Right lobe of liver (tissue), 4 donors: ENCODE data around the gene SLC7A8.
"Not testable (repeated sequence)": the region's sequence is repeated elsewhere in the genome, so short reads cannot be mapped to it uniquely, and the experiment has no call there.

ENCODE experiments used
- POLR2A ChIP-seq: fragments of 450-650 bp; IDR thresholded peaks from one replicate; pipeline ENCODE4 v1.6.1; 2017; ENCODE audit warnings: antibody characterized with exemption, mild to moderate bottlenecking
- TF ChIP-seq, protein P1 (sequence below), 4 donors: fragments of 200-600 bp in 3 of 4; fragments of 450-650 bp in 1 of 4; IDR thresholded peaks; one replicate each; pipeline versions ENCODE4 v1.5.1 to v1.8.0; 2016 to 2022; ENCODE audit warnings: antibody characterized with exemption in 4 of 4, mild to moderate bottlenecking in 2 of 4
- donor health status: DM: no; HTN: no; CAD: no.
- donor health status: DM: no; HTN: no; CAD: no.
- donor health status: DM: no; HTN: yes; CAD: no.

DNA sequence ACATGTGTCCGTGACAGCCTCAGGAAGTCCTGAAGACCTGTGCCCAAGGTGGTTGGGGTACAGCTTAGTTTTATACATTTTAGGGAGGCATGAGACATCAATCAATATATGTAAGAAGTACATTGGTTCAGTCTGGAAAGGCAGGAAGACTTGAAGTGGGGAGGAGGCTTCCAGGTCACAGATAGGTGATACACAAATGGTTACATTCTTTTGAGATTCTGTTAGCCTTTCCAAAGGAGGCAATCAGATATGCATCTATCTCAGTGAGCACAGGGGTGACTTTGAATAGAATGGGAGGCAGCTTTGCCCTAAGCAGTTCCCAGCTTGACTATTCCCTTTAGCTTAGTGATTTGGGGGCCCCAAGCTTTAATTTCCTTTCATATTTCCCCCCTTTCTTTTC, 15.7 kb upstream of the SLC7A8 start:
- not testable (repeated sequence) for TF ChIP-seq POLR2A
- TF ChIP-seq, protein P1, sequence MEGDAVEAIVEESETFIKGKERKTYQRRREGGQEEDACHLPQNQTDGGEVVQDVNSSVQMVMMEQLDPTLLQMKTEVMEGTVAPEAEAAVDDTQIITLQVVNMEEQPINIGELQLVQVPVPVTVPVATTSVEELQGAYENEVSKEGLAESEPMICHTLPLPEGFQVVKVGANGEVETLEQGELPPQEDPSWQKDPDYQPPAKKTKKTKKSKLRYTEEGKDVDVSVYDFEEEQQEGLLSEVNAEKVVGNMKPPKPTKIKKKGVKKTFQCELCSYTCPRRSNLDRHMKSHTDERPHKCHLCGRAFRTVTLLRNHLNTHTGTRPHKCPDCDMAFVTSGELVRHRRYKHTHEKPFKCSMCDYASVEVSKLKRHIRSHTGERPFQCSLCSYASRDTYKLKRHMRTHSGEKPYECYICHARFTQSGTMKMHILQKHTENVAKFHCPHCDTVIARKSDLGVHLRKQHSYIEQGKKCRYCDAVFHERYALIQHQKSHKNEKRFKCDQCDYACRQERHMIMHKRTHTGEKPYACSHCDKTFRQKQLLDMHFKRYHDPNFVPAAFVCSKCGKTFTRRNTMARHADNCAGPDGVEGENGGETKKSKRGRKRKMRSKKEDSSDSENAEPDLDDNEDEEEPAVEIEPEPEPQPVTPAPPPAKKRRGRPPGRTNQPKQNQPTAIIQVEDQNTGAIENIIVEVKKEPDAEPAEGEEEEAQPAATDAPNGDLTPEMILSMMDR (IDR thresholded peaks at IDR 0.05) = not testable (repeated sequence)
